IMR-90 (cell line): ENCODE data around the gene KRT38. TPM values are rescaled to one million over a fixed set of nuclear protein-coding genes. Genes with fewer than 3 reads are reported as not detected.
"Not testable (repeated sequence)": the region's sequence is repeated elsewhere in the genome, so short reads cannot be mapped to it uniquely, and the experiment has no call there.

ENCODE experiments used
- ATAC-seq: fragments of 200-7000 bp; cut with Tn5 transposase; 2 replicates; pipeline ENCODE4 v1.9.1; 2020; ENCODE audit warnings: low read depth, mild to moderate bottlenecking, moderate library complexity
- BruUV-seq: library from RNA; stranded (reverse); fragments of 400-500 nt; replicated peaks from 2 replicates; lab custom pipeline; 2021; lab: Mats Ljungman, UMichigan
- CTCF ChIA-PET: fragments of 300-600 bp; formaldehyde crosslinking; extraction: SDS; loops from one replicate; lab custom pipeline; 2021; ENCODE audit warnings: antibody characterized with exemption; lab: Yijun Ruan, JAX
- POLR2A ChIA-PET: fragments of 300-600 bp; sonication (Branson Sonifier 250); formaldehyde crosslinking; loops from one replicate; lab custom pipeline; 2022; ENCODE audit warnings: antibody characterized with exemption; ENCODE audit not compliant: unreplicated experiment; lab: Charles Lee
- DNase-seq: peaks from one replicate; pipeline ENCODE4 v3.0.0; 2013
- H2AFZ ChIP-seq: replicated peaks from 2 replicates; pipeline ENCODE3; 2013; ENCODE audit warnings: low read length, mild to moderate bottlenecking; ENCODE audit not compliant: poor library complexity
- H2AK5ac ChIP-seq: 2 replicates; pipeline ENCODE4 v1.6.1; 2013; ENCODE audit warnings: low read depth, low read length, inconsistent platforms
- H2AK9ac ChIP-seq: replicated peaks from 2 replicates; pipeline ENCODE3; 2013; ENCODE audit warnings: mild to moderate bottlenecking, low read depth, low read length, moderate library complexity; ENCODE audit not compliant: poor library complexity
- H2BK120ac ChIP-seq: 2 replicates; pipeline ENCODE4 v1.6.1; 2013; ENCODE audit warnings: low read depth, low read length, inconsistent platforms
- H2BK15ac ChIP-seq: 3 replicates; pipeline ENCODE4 v1.6.1; 2013; ENCODE audit warnings: low read depth, low read length, inconsistent platforms
- H2BK20ac ChIP-seq: 2 replicates; pipeline ENCODE4 v1.6.1; 2013; ENCODE audit warnings: low read depth, mild to moderate bottlenecking, inconsistent platforms, low read length, moderate library complexity
- H2BK5ac ChIP-seq: 2 replicates; pipeline ENCODE4 v1.6.1; 2013; ENCODE audit warnings: mild to moderate bottlenecking, low read depth, low read length, inconsistent platforms; ENCODE audit not compliant: poor library complexity, severe bottlenecking
- H3K14ac ChIP-seq: replicated peaks from 2 replicates; pipeline ENCODE4 v1.6.1; 2013; ENCODE audit warnings: low read depth, low read length, inconsistent platforms
- H3K18ac ChIP-seq: 2 replicates; pipeline ENCODE4 v1.6.1; 2013; ENCODE audit warnings: low read depth, low read length, control low read depth
- H3K23ac ChIP-seq: 2 replicates; pipeline ENCODE4 v1.6.1; 2013; ENCODE audit warnings: low read depth, low read length, inconsistent platforms
- H3K27ac ChIP-seq: 2 replicates; pipeline ENCODE4 v1.5.1; 2013; ENCODE audit warnings: mild to moderate bottlenecking, control low read depth, low read length; ENCODE audit not compliant: insufficient read depth
- H3K27me3 ChIP-seq: 2 replicates; pipeline ENCODE4 v1.6.1; 2013; ENCODE audit warnings: low read length; ENCODE audit not compliant: control insufficient read depth, insufficient read depth
- H3K36me3 ChIP-seq: 2 replicates; pipeline ENCODE4 v1.6.1; 2013; ENCODE audit warnings: low read length, mixed read lengths; ENCODE audit not compliant: control insufficient read depth, insufficient read depth
- H3K4ac ChIP-seq: 2 replicates; pipeline ENCODE4 v1.6.1; 2013; ENCODE audit warnings: low read depth, low read length, inconsistent platforms
- H3K4me1 ChIP-seq: 2 replicates; pipeline ENCODE4 v1.6.1; 2013; ENCODE audit warnings: low read length, mixed read lengths; ENCODE audit not compliant: control insufficient read depth, insufficient read depth
- H3K4me2 ChIP-seq: 2 replicates; pipeline ENCODE4 v1.6.1; 2013; ENCODE audit warnings: low read depth, mild to moderate bottlenecking, control low read depth, low read length, moderate library complexity
- H3K4me3 ChIP-seq: 2 replicates; pipeline ENCODE4 v1.5.1; 2013; ENCODE audit warnings: low read depth, mild to moderate bottlenecking, control low read depth, low read length, moderate library complexity; ENCODE audit not compliant: insufficient read depth
- H3K56ac ChIP-seq: 2 replicates; pipeline ENCODE4 v1.6.1; 2013; ENCODE audit warnings: low read length, inconsistent platforms; ENCODE audit not compliant: insufficient read depth; ENCODE audit errors: extremely low read depth
- H3K79me1 ChIP-seq, 2 experiments: 2 replicates each; pipeline ENCODE4 v1.6.1; 2013; ENCODE audit warnings: low read length in 2 of 2, inconsistent platforms in 1 of 2, low read depth in 1 of 2
- H3K9ac ChIP-seq: 2 replicates; pipeline ENCODE4 v1.6.1; 2013; ENCODE audit warnings: low read depth, low read length, control low read depth
- H3K9me1 ChIP-seq: 2 replicates; pipeline ENCODE4 v1.6.1; 2013; ENCODE audit warnings: low read length, inconsistent platforms; ENCODE audit not compliant: insufficient read depth
- H3K9me3 ChIP-seq: 2 replicates; pipeline ENCODE4 v1.6.1; 2013; ENCODE audit warnings: low read length; ENCODE audit not compliant: control insufficient read depth, insufficient read depth
- H4K20me1 ChIP-seq: 2 replicates; pipeline ENCODE4 v1.6.1; 2013; ENCODE audit warnings: low read length, inconsistent platforms; ENCODE audit not compliant: insufficient read depth
- H4K5ac ChIP-seq: 2 replicates; pipeline ENCODE4 v1.6.1; 2013; ENCODE audit warnings: mild to moderate bottlenecking, low read depth, low read length, control low read depth
- H4K8ac ChIP-seq, 2 experiments: 2 replicates each; pipeline ENCODE4 v1.6.1; 2013; ENCODE audit warnings: low read depth in 2 of 2, low read length in 2 of 2, control low read depth in 1 of 2, inconsistent platforms in 1 of 2
- H4K91ac ChIP-seq: 2 replicates; pipeline ENCODE4 v1.6.1; 2013; ENCODE audit warnings: low read depth, low read length, inconsistent platforms; ENCODE audit not compliant: insufficient read depth
- MAFK ChIP-seq: IDR thresholded peaks from 2 replicates; pipeline ENCODE4 v1.6.1; 2012; ENCODE audit warnings: low read depth, low read length, improper control_type of control experiment
- MAZ ChIP-seq: IDR thresholded peaks from 2 replicates; pipeline ENCODE4 v1.6.1; 2012; ENCODE audit warnings: low read depth, mild to moderate bottlenecking, low read length, improper control_type of control experiment, moderate library complexity, borderline replicate concordance
- RAD21 ChIP-seq: IDR thresholded peaks from 2 replicates; pipeline ENCODE4 v1.6.1; 2012; ENCODE audit warnings: low read length, improper control_type of control experiment
- RFX5 ChIP-seq: IDR thresholded peaks from 2 replicates; pipeline ENCODE4 v1.8.0; 2012; ENCODE audit warnings: low read depth, mild to moderate bottlenecking, low read length, moderate library complexity
- SMC3 ChIP-seq: fragments of 150-350 bp; IDR thresholded peaks from 2 replicates; pipeline ENCODE4 v1.6.1; 2016; ENCODE audit warnings: low read depth, mild to moderate bottlenecking, antibody characterized with exemption, low read length, moderate library complexity
- WGBS, 2 experiments: methylation state at CpG; one replicate each; pipeline versions ENCODE4 v1.1.5 to v1.1.7; 2013; ENCODE audit warnings: missing lambda C conversion rate in 2 of 2; ENCODE audit not compliant: insufficient read length in 1 of 2; ENCODE audit errors: extremely low coverage in 2 of 2; 5-methylcytosine and 5-hydroxymethylcytosine counted together
- dilution Hi-C: fragments of 300-500 bp; cut with HindIII; formaldehyde crosslinking; loops from one replicate; pipeline ENCODE4 v1.14.3; 2018; ENCODE audit warnings: low sequenced_read_pairs; ENCODE audit not compliant: unreplicated experiment
- in situ Hi-C: fragments of 300-500 bp; cut with MboI; formaldehyde crosslinking; loops from 3 replicates; pipeline ENCODE4 v1.14.3; 2019; ENCODE audit warnings: low sequenced_read_pairs, inconsistent platforms, mixed read lengths
- intact Hi-C: fragments of 100-400 bp; cut with micrococcal nuclease; formaldehyde crosslinking; loops from 2 replicates; pipeline ENCODE4 v1.10.0; 2022
- polyA plus RNA-seq, 3 experiments: library from polyadenylated mRNA; depleted of rRNA; stranded (reverse); fragments of >200 nt; gene quantifications; 2 replicates each; pipeline ENCODE4 v1.2.3, GENCODE V29; 2012; ENCODE audit warnings: low replicate concordance in 1 of 3
- total RNA-seq: library from RNA; depleted of rRNA; stranded (reverse); fragments of >200 nt; gene quantifications from 2 replicates; pipeline ENCODE4 v1.2.3, GENCODE V29; 2012
- TF ChIP-seq, protein P1 (sequence below): fragments of 150-350 bp; IDR thresholded peaks from 2 replicates; pipeline ENCODE4 v1.6.1; 2017; ENCODE audit warnings: mild to moderate bottlenecking, antibody characterized with exemption, low read length, low read depth
- TF ChIP-seq, protein P2 (sequence below): conservative IDR thresholded peaks from 2 replicates; pipeline ENCODE4 v1.5.1; 2012; ENCODE audit warnings: mild to moderate bottlenecking, low read depth, low read length, improper control_type of control experiment

Gene KRT38
- total and polyA plus RNA-seq, 2 of the 4 experiments (the other 2 are of a cell fraction), result 0.09 TPM; not detected in 1

DNA sequence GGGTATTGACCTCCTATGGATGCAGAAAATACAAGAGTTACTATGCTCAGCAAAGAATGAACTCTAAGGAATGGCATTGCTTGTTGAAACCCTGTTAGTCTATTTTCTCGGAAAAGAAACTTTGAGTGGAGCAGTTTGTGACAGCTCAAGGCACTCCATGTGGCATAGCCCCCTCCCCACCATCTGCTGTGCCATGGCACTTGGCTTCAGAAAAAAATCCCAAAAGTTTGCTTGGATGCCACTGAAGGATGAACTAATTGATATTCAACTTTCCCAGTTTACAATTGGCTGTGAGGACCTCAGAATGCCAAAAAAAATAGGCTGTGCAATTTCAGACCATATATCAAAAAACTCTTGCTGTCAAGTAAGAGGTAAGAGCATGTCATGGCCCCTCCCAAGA lies 45.2 kb downstream of the KRT38 start:
- Histone ChIP-seq H2AK5ac (no peak overlapping the region; the same call in 1 of the 2 replicates), H3K9me1 (no peaks in the 10 kb centered on the region; the same call in 1 of the 2 replicates), H3K18ac (no peak overlapping the region), H2BK120ac (no peak overlapping the region), H2BK5ac (no peak overlapping the region), H3K9me3 (no peaks in the 10 kb centered on the region), H4K20me1 (no peaks in the 10 kb centered on the region), H2AFZ (no peak overlapping the region), H4K5ac (no peak overlapping the region), H3K4me2 (no peak overlapping the region), H3K36me3 (no peaks in the 10 kb centered on the region), H3K4me1 (peaks cover 5% of the 10 kb centered on the region; the same call in 1 of the 2 replicates), H3K56ac (no peak overlapping the region), H2BK20ac (no peak overlapping the region), H3K14ac (no peak overlapping the region), H3K4me3 (no peak overlapping the region), H3K4ac (no peak overlapping the region), H2BK15ac (no peak overlapping the region), H3K79me1 (no peaks in the 10 kb centered on the region), H3K27me3 (no peaks in the 10 kb centered on the region), H3K9ac (no peak overlapping the region), H4K91ac (no peak overlapping the region), H3K27ac (no peak overlapping the region), H2AK9ac (no peak overlapping the region), H3K23ac (no peak overlapping the region), H4K8ac (no peak overlapping the region)
- in situ Hi-C loops (no loop called here), intact Hi-C loops (no loop called here), dilution Hi-C loops (no loop called here)
- BruUV-seq, result no TSS peak
- DNase-seq (no peak), ATAC-seq (no peak)
- WGBS, 2 experiments, result 100% methylated on average over 1 of the region's 1 CpG; no CpG with 5 or more reads in 1 of the 2 experiments
- TF ChIP-seq, protein P1, sequence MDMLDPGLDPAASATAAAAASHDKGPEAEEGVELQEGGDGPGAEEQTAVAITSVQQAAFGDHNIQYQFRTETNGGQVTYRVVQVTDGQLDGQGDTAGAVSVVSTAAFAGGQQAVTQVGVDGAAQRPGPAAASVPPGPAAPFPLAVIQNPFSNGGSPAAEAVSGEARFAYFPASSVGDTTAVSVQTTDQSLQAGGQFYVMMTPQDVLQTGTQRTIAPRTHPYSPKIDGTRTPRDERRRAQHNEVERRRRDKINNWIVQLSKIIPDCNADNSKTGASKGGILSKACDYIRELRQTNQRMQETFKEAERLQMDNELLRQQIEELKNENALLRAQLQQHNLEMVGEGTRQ, result no peak
- no peak for TF ChIP-seq MAFK
- no peak for TF ChIP-seq MAZ
- no peak for TF ChIP-seq SMC3
- no peak for TF ChIP-seq RFX5
- TF ChIP-seq RAD21, result no peak
- TF ChIP-seq, protein P2, sequence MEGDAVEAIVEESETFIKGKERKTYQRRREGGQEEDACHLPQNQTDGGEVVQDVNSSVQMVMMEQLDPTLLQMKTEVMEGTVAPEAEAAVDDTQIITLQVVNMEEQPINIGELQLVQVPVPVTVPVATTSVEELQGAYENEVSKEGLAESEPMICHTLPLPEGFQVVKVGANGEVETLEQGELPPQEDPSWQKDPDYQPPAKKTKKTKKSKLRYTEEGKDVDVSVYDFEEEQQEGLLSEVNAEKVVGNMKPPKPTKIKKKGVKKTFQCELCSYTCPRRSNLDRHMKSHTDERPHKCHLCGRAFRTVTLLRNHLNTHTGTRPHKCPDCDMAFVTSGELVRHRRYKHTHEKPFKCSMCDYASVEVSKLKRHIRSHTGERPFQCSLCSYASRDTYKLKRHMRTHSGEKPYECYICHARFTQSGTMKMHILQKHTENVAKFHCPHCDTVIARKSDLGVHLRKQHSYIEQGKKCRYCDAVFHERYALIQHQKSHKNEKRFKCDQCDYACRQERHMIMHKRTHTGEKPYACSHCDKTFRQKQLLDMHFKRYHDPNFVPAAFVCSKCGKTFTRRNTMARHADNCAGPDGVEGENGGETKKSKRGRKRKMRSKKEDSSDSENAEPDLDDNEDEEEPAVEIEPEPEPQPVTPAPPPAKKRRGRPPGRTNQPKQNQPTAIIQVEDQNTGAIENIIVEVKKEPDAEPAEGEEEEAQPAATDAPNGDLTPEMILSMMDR, result no peak
- POLR2A ChIA-PET, result no interaction called here
- CTCF ChIA-PET, result no interaction called here

DNA sequence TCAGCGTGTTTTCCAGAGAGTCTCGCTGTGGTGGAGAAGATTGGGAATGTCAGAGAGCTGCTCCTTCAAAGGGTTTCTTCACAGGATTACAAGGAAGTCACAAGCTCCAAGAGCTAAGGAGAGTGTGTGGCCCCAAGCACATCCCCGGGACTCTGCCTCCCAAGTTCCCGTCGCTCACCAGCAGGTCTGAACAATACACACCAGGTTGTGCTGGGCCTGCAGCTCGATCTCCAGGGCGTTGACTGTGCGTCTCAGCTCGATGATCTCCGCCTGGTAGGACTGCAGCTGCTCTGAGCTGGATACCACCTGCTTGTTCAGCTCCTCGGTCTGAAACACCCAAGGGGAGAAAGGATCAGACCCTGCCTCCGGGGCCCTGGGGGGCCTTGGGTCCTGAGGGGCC lies 45.7 kb downstream of the KRT38 start:
- H3K9me1 ChIP-seq, H3K9me3 ChIP-seq, ATAC-seq, DNase-seq, H4K91ac ChIP-seq, H3K4me3 ChIP-seq, intact Hi-C loops, H3K27ac ChIP-seq, H2BK15ac ChIP-seq, H3K36me3 ChIP-seq, H3K56ac ChIP-seq, H4K5ac ChIP-seq, H3K79me1 ChIP-seq, H2AK9ac ChIP-seq, H2BK5ac ChIP-seq, CTCF ChIA-PET, H2AK5ac ChIP-seq, BruUV-seq, H4K8ac ChIP-seq, H2BK20ac ChIP-seq, H3K4ac ChIP-seq, dilution Hi-C loops, H3K4me1 ChIP-seq, in situ Hi-C loops, H4K20me1 ChIP-seq, POLR2A ChIA-PET, H3K9ac ChIP-seq, H2AFZ ChIP-seq, H3K4me2 ChIP-seq, H3K23ac ChIP-seq, H3K27me3 ChIP-seq, H2BK120ac ChIP-seq, H3K14ac ChIP-seq, H3K18ac ChIP-seq: not testable (repeated sequence)
- no CpG with 5 or more reads among the region's 12 CpGs for WGBS, 2 experiments
